ENCODE results near the gene WDTC1. TPM values are rescaled to one million over a fixed set of nuclear protein-coding genes. Genes with fewer than 3 reads are reported as not detected.

Gene WDTC1
- total RNA-seq, 1 donor from 2014 or later, result 18.2 TPM

DNA sequence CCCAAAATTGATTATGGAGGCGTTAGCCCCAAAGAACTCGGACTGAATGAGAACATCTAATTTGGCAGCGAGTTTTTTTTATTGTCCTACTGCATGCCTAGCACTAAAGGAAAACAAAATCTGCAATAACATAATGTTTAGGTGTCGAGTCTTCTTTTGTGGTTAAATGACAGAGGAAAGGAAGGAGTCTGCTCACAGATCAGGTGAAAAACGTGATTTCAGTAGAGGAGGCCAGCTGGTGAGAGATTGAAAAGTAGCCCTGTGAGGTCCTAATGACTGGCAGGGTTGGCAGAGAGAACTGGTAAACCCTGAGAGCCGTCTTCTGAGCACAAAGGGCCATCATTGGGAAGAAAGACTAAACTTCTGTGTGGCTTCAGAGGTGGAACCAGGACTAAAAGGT, 24.2 kb downstream of the WDTC1 start:
- H2AFZ ChIP-seq (ENCODE audit: low read depth, low read length), result no peak overlapping the region
- H4K20me1 ChIP-seq (ENCODE audit: insufficient read depth, low read length), result no peaks in the 10 kb centered on the region
- no peaks in the 10 kb centered on the region for H3K9me3 Mint-ChIP-seq (ENCODE audit: unreplicated experiment)
- no peak overlapping the region for H3K27ac Mint-ChIP-seq (ENCODE audit: unreplicated experiment)
- DNase-seq (ENCODE audit: low read depth) (no peak), FAIRE-seq (no peak)
- H3K36me3 Mint-ChIP-seq (ENCODE audit: low read depth, unreplicated experiment), result peaks cover 8% of the 10 kb centered on the region
- H3K36me3 ChIP-seq (ENCODE audit: insufficient read depth, low read length), result no peaks in the 10 kb centered on the region
- TF ChIP-seq, protein P1, sequence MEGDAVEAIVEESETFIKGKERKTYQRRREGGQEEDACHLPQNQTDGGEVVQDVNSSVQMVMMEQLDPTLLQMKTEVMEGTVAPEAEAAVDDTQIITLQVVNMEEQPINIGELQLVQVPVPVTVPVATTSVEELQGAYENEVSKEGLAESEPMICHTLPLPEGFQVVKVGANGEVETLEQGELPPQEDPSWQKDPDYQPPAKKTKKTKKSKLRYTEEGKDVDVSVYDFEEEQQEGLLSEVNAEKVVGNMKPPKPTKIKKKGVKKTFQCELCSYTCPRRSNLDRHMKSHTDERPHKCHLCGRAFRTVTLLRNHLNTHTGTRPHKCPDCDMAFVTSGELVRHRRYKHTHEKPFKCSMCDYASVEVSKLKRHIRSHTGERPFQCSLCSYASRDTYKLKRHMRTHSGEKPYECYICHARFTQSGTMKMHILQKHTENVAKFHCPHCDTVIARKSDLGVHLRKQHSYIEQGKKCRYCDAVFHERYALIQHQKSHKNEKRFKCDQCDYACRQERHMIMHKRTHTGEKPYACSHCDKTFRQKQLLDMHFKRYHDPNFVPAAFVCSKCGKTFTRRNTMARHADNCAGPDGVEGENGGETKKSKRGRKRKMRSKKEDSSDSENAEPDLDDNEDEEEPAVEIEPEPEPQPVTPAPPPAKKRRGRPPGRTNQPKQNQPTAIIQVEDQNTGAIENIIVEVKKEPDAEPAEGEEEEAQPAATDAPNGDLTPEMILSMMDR (IDR thresholded peaks at IDR 0.05; ENCODE audit: insufficient read depth, low read depth, low read length), result no peak
- no peak for TF ChIP-seq EZH2 (IDR thresholded peaks at IDR 0.05; ENCODE audit: insufficient read depth, low read length)
- no peak overlapping the region for H3K4me3 ChIP-seq (ENCODE audit: insufficient read depth, low read depth, low read length)
- H3K27me3 Mint-ChIP-seq (ENCODE audit: low read depth, unreplicated experiment), result no peaks in the 10 kb centered on the region
- no peak overlapping the region for H3K27ac ChIP-seq (ENCODE audit: low read depth, low read length)
- no peaks in the 10 kb centered on the region for H3K4me1 ChIP-seq (ENCODE audit: insufficient read depth, low read length)
- H3K9me3 ChIP-seq (ENCODE audit: insufficient read depth, low read depth, low read length), result no peaks in the 10 kb centered on the region
- H3K27me3 ChIP-seq (ENCODE audit: insufficient read depth, low read length), result no peaks in the 10 kb centered on the region
- no peak overlapping the region for H3K4me3 Mint-ChIP-seq (ENCODE audit: unreplicated experiment)
- H3K4me2 ChIP-seq (ENCODE audit: low read length), result no peak overlapping the region
- no peaks in the 10 kb centered on the region for H3K79me2 ChIP-seq (ENCODE audit: insufficient read depth, low read length)
- no peaks in the 10 kb centered on the region for H3K4me1 Mint-ChIP-seq (ENCODE audit: low read depth, unreplicated experiment)
- no peak overlapping the region for H3K9ac ChIP-seq (ENCODE audit: low read length)

DNA sequence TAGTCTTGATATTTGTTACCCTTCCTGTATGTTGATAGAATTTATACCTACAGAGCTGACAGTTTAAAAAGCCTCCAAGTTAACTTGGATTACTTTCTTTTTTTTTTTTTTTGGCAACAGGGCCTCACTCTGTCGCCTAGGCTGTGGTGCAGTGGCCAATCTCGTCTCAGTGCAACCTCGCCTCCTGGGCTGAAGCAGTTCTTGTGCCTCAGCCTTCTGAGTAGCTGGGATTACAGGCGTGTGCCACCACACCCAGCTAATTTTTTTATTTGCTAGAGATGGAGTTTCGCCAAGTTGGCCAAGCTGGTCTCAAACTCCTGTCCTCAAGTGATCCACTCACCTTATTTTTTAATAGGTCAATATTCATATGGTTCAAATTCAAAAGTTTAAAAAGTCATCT, 32.7 kb downstream of the WDTC1 start:
- no peaks in the 10 kb centered on the region for H3K79me2 ChIP-seq (ENCODE audit: insufficient read depth, low read length)
- H3K9me3 ChIP-seq (ENCODE audit: insufficient read depth, low read depth, low read length), result no peaks in the 10 kb centered on the region
- no peak overlapping the region for H3K27ac Mint-ChIP-seq (ENCODE audit: unreplicated experiment)
- H3K36me3 ChIP-seq (ENCODE audit: insufficient read depth, low read length), result peaks cover 2% of the 10 kb centered on the region
- H3K36me3 Mint-ChIP-seq (ENCODE audit: low read depth, unreplicated experiment), result peaks cover 4% of the 10 kb centered on the region
- H3K4me1 Mint-ChIP-seq (ENCODE audit: low read depth, unreplicated experiment), result no peaks in the 10 kb centered on the region
- no peak for TF ChIP-seq EZH2 (IDR thresholded peaks at IDR 0.05; ENCODE audit: insufficient read depth, low read length)
- TF ChIP-seq, protein P1 (IDR thresholded peaks at IDR 0.05; ENCODE audit: insufficient read depth, low read depth, low read length), result no peak
- no peak overlapping the region for H3K4me3 ChIP-seq (ENCODE audit: insufficient read depth, low read depth, low read length)
- no peak overlapping the region for H3K4me3 Mint-ChIP-seq (ENCODE audit: unreplicated experiment)
- no peaks in the 10 kb centered on the region for H3K4me1 ChIP-seq (ENCODE audit: insufficient read depth, low read length)
- H3K4me2 ChIP-seq (ENCODE audit: low read length), result no peak overlapping the region
- H3K27ac ChIP-seq (ENCODE audit: low read depth, low read length), result no peak overlapping the region
- no peaks in the 10 kb centered on the region for H3K27me3 ChIP-seq (ENCODE audit: insufficient read depth, low read length)
- no peak for DNase-seq (ENCODE audit: low read depth)
- H2AFZ ChIP-seq (ENCODE audit: low read depth, low read length), result no peak overlapping the region
- H3K9ac ChIP-seq (ENCODE audit: low read length), result no peak overlapping the region
- FAIRE-seq, result no peak
- H3K27me3 Mint-ChIP-seq (ENCODE audit: low read depth, unreplicated experiment), result no peaks in the 10 kb centered on the region
- H3K9me3 Mint-ChIP-seq (ENCODE audit: unreplicated experiment), result no peaks in the 10 kb centered on the region
- no peaks in the 10 kb centered on the region for H4K20me1 ChIP-seq (ENCODE audit: insufficient read depth, low read length)

DNA sequence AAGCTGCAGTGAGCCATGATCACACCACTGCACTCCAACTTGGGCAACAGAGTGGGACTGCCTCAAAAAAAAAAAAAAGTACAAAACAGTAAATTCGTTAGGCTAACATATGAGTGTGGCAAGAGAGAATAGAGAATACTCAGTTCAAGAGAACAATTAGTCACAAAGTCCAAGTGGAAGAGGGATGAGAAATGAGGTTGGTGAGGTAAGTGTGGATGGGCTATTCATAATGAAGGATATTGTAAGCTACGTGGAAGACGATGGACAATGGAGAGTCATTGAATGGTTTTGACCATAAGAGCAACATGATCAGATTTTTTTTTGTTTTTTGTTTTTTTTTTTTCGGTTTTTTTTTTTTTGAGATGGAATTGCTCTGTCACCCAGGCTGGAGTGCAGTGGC, 34.8 kb downstream of the WDTC1 start:
- Histone ChIP-seq H2AFZ (ENCODE audit: low read depth, low read length) (no peak overlapping the region), H3K9me3 (ENCODE audit: insufficient read depth, low read depth, low read length) (no peaks in the 10 kb centered on the region), H3K27ac (ENCODE audit: low read depth, low read length) (no peak overlapping the region), H3K79me2 (ENCODE audit: insufficient read depth, low read length) (no peaks in the 10 kb centered on the region), H3K4me2 (ENCODE audit: low read length) (no peak overlapping the region), H3K27me3 (ENCODE audit: insufficient read depth, low read length) (no peaks in the 10 kb centered on the region), H3K4me1 (ENCODE audit: insufficient read depth, low read length) (no peaks in the 10 kb centered on the region), H3K4me3 (ENCODE audit: insufficient read depth, low read depth, low read length) (no peak overlapping the region), H3K36me3 (ENCODE audit: insufficient read depth, low read length) (peaks cover 2% of the 10 kb centered on the region), H3K9ac (ENCODE audit: low read length) (no peak overlapping the region), H4K20me1 (ENCODE audit: insufficient read depth, low read length) (no peaks in the 10 kb centered on the region)
- DNase-seq (ENCODE audit: low read depth) (no peak), FAIRE-seq (no peak)
- Mint-ChIP-seq H3K4me1 (ENCODE audit: low read depth, unreplicated experiment) (no peaks in the 10 kb centered on the region), H3K27ac (ENCODE audit: unreplicated experiment) (no peak overlapping the region), H3K27me3 (ENCODE audit: low read depth, unreplicated experiment) (no peaks in the 10 kb centered on the region), H3K9me3 (ENCODE audit: unreplicated experiment) (no peaks in the 10 kb centered on the region), H3K4me3 (ENCODE audit: unreplicated experiment) (no peak overlapping the region), H3K36me3 (ENCODE audit: low read depth, unreplicated experiment) (peaks cover 4% of the 10 kb centered on the region)
- TF ChIP-seq, protein P1 (IDR thresholded peaks at IDR 0.05; ENCODE audit: insufficient read depth, low read depth, low read length), result no peak
- TF ChIP-seq EZH2 (IDR thresholded peaks at IDR 0.05; ENCODE audit: insufficient read depth, low read length), result no peak
